Measurements from ENCODE around the gene SMARCA4.

GRCh38 chr19:11024259-11024658 is 63.4 kb downstream of the SMARCA4 start:
- no peak for TF ChIP-seq EZH2 (IDR thresholded peaks at IDR 0.05; ENCODE audit: borderline replicate concordance)
- TF ChIP-seq, protein P1, sequence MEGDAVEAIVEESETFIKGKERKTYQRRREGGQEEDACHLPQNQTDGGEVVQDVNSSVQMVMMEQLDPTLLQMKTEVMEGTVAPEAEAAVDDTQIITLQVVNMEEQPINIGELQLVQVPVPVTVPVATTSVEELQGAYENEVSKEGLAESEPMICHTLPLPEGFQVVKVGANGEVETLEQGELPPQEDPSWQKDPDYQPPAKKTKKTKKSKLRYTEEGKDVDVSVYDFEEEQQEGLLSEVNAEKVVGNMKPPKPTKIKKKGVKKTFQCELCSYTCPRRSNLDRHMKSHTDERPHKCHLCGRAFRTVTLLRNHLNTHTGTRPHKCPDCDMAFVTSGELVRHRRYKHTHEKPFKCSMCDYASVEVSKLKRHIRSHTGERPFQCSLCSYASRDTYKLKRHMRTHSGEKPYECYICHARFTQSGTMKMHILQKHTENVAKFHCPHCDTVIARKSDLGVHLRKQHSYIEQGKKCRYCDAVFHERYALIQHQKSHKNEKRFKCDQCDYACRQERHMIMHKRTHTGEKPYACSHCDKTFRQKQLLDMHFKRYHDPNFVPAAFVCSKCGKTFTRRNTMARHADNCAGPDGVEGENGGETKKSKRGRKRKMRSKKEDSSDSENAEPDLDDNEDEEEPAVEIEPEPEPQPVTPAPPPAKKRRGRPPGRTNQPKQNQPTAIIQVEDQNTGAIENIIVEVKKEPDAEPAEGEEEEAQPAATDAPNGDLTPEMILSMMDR (IDR thresholded peaks at IDR 0.05; ENCODE audit: poor library complexity), result no peak

Measured in hepatocyte (in vitro differentiated cells).